GM23338 (cell line): ENCODE results near the gene PCSK6. TPM values are rescaled to one million over a fixed set of nuclear protein-coding genes. Genes with fewer than 3 reads are reported as not detected.

Source experiments
- ATAC-seq: fragments of 200-7000 bp; cut with Tn5 transposase; 3 replicates; pipeline ENCODE4 v1.9.1; 2020
- DNase-seq: peaks from one replicate; pipeline ENCODE4 v3.0.0-alpha.2; 2015; ENCODE audit warnings: low spot score
- H2AFZ ChIP-seq: fragments of 200-600 bp; sonication (generic); 2 replicates; pipeline ENCODE4 v1.8.0; 2016; ENCODE audit warnings: antibody characterized with exemption, mild to moderate bottlenecking, moderate library complexity
- H3F3A ChIP-seq: fragments of 200-600 bp; sonication (generic); replicated peaks from 2 replicates; pipeline ENCODE4 v1.8.0; 2017; ENCODE audit warnings: antibody characterized with exemption, mixed run types, low read depth
- H3K27ac ChIP-seq: fragments of 200-600 bp; sonication (generic); 2 replicates; pipeline ENCODE4 v1.6.1; 2016; ENCODE audit warnings: low read depth
- H3K27me3 ChIP-seq: fragments of 200-600 bp; sonication (generic); 2 replicates; pipeline ENCODE4 v1.8.0; 2016; ENCODE audit warnings: mild to moderate bottlenecking, mixed run types, moderate library complexity; ENCODE audit not compliant: insufficient read depth
- H3K36me3 ChIP-seq: fragments of 200-600 bp; sonication (generic); 2 replicates; pipeline ENCODE4 v1.8.0; 2016; ENCODE audit warnings: mild to moderate bottlenecking; ENCODE audit not compliant: insufficient read depth
- H3K4me1 ChIP-seq: fragments of 200-600 bp; sonication (generic); 2 replicates; pipeline ENCODE4 v1.8.0; 2016; ENCODE audit warnings: mild to moderate bottlenecking, moderate library complexity; ENCODE audit not compliant: insufficient read depth
- H3K4me2 ChIP-seq: fragments of 200-600 bp; sonication (generic); 2 replicates; pipeline ENCODE4 v1.7.1; 2017; ENCODE audit warnings: mixed run types
- H3K4me3 ChIP-seq: fragments of 200-600 bp; sonication (generic); 2 replicates; pipeline ENCODE4 v1.6.1; 2016; ENCODE audit warnings: mixed run types
- H3K79me2 ChIP-seq: fragments of 200-600 bp; sonication (generic); replicated peaks from 2 replicates; pipeline ENCODE4 v1.8.0; 2017; ENCODE audit warnings: mild to moderate bottlenecking; ENCODE audit not compliant: insufficient read depth
- H3K9me2 ChIP-seq: fragments of 200-600 bp; sonication (generic); 2 replicates; pipeline ENCODE4 v1.8.0; 2017; ENCODE audit not compliant: insufficient read depth
- H4K20me1 ChIP-seq: fragments of 200-600 bp; sonication (generic); replicated peaks from 2 replicates; pipeline ENCODE4 v1.8.0; 2017; ENCODE audit warnings: mild to moderate bottlenecking; ENCODE audit not compliant: insufficient read depth
- H3K27ac Mint-ChIP-seq: 2 replicates; pipeline ENCODE4 v1.8.0; 2020; ENCODE audit warnings: inconsistent platforms, mild to moderate bottlenecking, moderate library complexity, mixed read lengths
- H3K27me3 Mint-ChIP-seq: 3 replicates; pipeline ENCODE4 v1.8.0; 2022; ENCODE audit warnings: low read depth, mild to moderate bottlenecking, moderate library complexity, mixed read lengths, inconsistent platforms; ENCODE audit not compliant: insufficient read depth, poor library complexity
- H3K36me3 Mint-ChIP-seq: 3 replicates; pipeline ENCODE4 v1.8.0; 2021; ENCODE audit warnings: low read depth, mild to moderate bottlenecking, inconsistent platforms, moderate library complexity, mixed read lengths
- H3K4me1 Mint-ChIP-seq: 3 replicates; pipeline ENCODE4 v1.8.0; 2020; ENCODE audit warnings: mild to moderate bottlenecking, inconsistent platforms, mixed read lengths
- H3K4me3 Mint-ChIP-seq: 3 replicates; pipeline ENCODE4 v1.8.0; 2021; ENCODE audit warnings: moderate library complexity, mild to moderate bottlenecking, inconsistent platforms, mixed read lengths
- H3K9me3 Mint-ChIP-seq: 3 replicates; pipeline ENCODE4 v1.8.0; 2020; ENCODE audit warnings: moderate library complexity, mild to moderate bottlenecking, inconsistent platforms, mixed read lengths
- CREB1 ChIP-seq: fragments of 250-450 bp; sonication (Bioruptor Pico); IDR thresholded peaks from 2 replicates; pipeline ENCODE4 v1.5.0; 2020; ENCODE audit warnings: low read depth, mild to moderate bottlenecking, moderate library complexity
- EZH2 ChIP-seq: fragments of 200-600 bp; sonication (generic); IDR thresholded peaks from one replicate; pipeline ENCODE4 v1.8.0; 2017; ENCODE audit warnings: antibody characterized with exemption, mild to moderate bottlenecking, low read depth; ENCODE audit not compliant: unreplicated experiment
- EZH2phosphoT487 ChIP-seq: fragments of 200-600 bp; sonication (generic); IDR thresholded peaks from one replicate; pipeline ENCODE4 v1.8.1; 2018; ENCODE audit warnings: antibody characterized with exemption; ENCODE audit not compliant: unreplicated experiment
- NANOG ChIP-seq: IDR thresholded peaks from 2 replicates; pipeline ENCODE4 v1.6.1; 2016; ENCODE audit warnings: antibody characterized with exemption, borderline replicate concordance
- POLR2AphosphoS5 ChIP-seq: IDR thresholded peaks from 2 replicates; pipeline ENCODE4 v1.6.1; 2016; ENCODE audit warnings: antibody characterized with exemption, low read depth
- STAT1 ChIP-seq: IDR thresholded peaks from one replicate; pipeline ENCODE4 v1.6.1; 2016; ENCODE audit warnings: antibody characterized with exemption; ENCODE audit not compliant: unreplicated experiment
- ZNF331 ChIP-seq: fragments of 250-450 bp; sonication (Bioruptor Pico); IDR thresholded peaks from 2 replicates; pipeline ENCODE4 v1.5.0; 2020; ENCODE audit warnings: low read depth, mild to moderate bottlenecking, moderate library complexity
- polyA plus RNA-seq: library from polyadenylated mRNA; unstranded; fragments of >200 nt; fragmentation: Nextera tagmentation; extraction: Ambion mirVana; gene quantifications from 2 replicates; pipeline ENCODE4 v1.2.1, GENCODE V29; 2016
- total RNA-seq: library from RNA; depleted of rRNA; stranded (reverse); fragments of >200 nt; shearing (Covaris generic); gene quantifications from 2 replicates; pipeline ENCODE4 v1.2.3, GENCODE V29; 2014
- TF ChIP-seq, protein P1 (sequence below), 2 experiments: fragments of 200-600 bp in 1 of 2; sonication (generic) in 1 of 2; conservative IDR thresholded peaks; 2 replicates each; pipeline versions ENCODE4 v1.5.1 to v1.6.1; 2016 to 2017; ENCODE audit warnings: antibody characterized with exemption in 2 of 2, low read depth in 2 of 2, mild to moderate bottlenecking in 2 of 2, moderate library complexity in 1 of 2
- TF ChIP-seq, protein P2 (sequence below): fragments of 250-450 bp; sonication (Bioruptor Pico); IDR thresholded peaks from 2 replicates; pipeline ENCODE4 v1.5.0; 2020; ENCODE audit warnings: mild to moderate bottlenecking, moderate library complexity

The PCSK6 gene
- total and polyA plus RNA-seq, 2 experiments from 2014 or later, result 1.7 to 6.7 TPM

DNA sequence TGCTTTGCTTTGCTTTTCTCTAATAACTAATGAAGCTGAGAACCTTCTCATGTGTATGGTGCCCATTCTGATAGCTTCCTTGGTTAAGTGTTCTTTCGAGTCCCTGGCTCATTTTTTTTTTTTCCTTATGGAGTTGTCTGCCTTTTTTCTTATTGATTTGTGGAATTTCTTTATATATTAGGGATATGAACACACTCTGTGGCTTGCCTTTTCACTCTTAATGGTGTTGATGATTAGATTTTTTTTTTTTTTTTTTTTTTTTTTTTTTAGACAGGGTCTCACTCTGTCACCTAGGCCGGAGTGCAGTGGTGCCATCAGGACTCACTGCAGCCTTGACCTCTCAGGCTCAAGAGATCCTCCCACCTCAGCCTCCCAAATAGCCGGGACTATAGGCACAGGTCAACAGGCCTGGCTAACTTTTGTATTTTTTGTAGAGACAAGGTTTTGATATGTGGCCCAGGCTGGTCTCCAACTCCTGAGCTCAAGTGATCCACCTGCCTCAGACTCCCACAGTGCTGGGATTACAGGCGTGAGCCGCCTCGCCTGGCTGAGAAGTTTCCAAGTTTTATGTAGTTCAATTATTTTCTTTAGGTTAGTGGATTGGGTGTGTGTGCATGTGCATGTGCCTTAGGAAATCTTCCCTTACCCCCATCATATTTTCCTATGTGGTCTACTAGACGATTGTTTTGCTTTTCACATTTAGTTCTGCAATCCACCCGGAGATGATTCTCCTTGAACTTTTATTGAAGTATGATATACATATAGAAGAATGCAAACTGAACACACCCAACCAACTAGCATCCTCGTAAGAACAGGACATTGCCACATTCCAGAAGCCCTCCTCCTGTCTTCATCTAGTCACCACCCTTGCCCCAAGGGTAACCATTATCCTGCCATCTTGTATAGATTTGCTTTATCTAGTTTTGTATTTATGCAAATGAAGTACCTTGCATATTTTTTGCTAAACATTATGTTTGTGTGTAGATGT lies 192.8 kb downstream of the PCSK6 start (continued):
- TF ChIP-seq, protein P1, sequence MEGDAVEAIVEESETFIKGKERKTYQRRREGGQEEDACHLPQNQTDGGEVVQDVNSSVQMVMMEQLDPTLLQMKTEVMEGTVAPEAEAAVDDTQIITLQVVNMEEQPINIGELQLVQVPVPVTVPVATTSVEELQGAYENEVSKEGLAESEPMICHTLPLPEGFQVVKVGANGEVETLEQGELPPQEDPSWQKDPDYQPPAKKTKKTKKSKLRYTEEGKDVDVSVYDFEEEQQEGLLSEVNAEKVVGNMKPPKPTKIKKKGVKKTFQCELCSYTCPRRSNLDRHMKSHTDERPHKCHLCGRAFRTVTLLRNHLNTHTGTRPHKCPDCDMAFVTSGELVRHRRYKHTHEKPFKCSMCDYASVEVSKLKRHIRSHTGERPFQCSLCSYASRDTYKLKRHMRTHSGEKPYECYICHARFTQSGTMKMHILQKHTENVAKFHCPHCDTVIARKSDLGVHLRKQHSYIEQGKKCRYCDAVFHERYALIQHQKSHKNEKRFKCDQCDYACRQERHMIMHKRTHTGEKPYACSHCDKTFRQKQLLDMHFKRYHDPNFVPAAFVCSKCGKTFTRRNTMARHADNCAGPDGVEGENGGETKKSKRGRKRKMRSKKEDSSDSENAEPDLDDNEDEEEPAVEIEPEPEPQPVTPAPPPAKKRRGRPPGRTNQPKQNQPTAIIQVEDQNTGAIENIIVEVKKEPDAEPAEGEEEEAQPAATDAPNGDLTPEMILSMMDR (conservative IDR thresholded peaks at IDR 0.05; ENCODE audit: low read depth in 2 of 2), result no peak

DNA sequence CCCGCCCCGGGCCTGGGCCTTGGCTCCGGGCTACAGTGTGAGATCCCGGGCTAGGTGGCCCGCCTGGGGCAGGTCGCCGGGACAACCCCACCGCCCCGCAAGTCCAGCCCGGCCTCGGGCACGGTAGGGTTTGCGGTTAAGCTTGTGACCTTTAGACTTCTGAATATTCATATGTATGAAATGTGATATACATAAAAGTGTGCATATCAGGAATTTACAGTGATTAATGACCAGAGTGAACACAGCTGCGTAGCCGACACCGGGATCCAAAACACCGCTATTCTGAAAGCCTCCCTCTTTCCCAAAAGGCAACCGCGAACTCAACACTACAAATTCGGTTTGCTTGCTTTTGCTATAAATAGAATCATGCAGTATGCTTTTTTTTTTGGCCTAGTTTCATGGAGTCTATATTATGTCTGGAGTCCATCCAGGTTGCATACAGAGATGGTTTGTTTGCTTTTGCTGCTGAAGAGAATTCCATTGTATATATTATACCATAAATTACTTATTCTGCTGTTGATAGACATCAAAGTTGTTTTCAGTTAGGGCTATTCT lies 193.8 kb downstream of the PCSK6 start:
- H3K27ac Mint-ChIP-seq, result no peak overlapping the region
- Histone ChIP-seq H3K27ac (peak overlapping the region; percentile 70; the same call in 1 of the 2 replicates), H3K4me1 (peaks cover 4% of the 10 kb centered on the region; the same call in 1 of the 2 replicates), H2AFZ (peak overlapping the region; percentile 99), H3F3A (no peaks in the 10 kb centered on the region), H4K20me1 (peaks cover 25% of the 10 kb centered on the region), H3K4me3 (peak overlapping the region; percentile 96), H3K9me2 (no peaks in the 10 kb centered on the region), H3K4me2 (peak overlapping the region; percentile 84), H3K36me3 (peaks cover 13% of the 10 kb centered on the region; the same call in 1 of the 2 replicates), H3K79me2 (peaks cover 50% of the 10 kb centered on the region), H3K27me3 (no peaks in the 10 kb centered on the region)
- peaks cover 7% of the 10 kb centered on the region; the same call in 2 of the 3 replicates for H3K36me3 Mint-ChIP-seq
- H3K27me3 Mint-ChIP-seq, result peaks cover 2% of the 10 kb centered on the region
- peaks cover 10% of the 10 kb centered on the region for H3K4me1 Mint-ChIP-seq
- H3K4me3 Mint-ChIP-seq, result peak overlapping the region; percentile 99
- no peaks in the 10 kb centered on the region for H3K9me3 Mint-ChIP-seq
- DNase-seq (no peak), ATAC-seq (peak; percentile 81)
- TF ChIP-seq, protein P2, sequence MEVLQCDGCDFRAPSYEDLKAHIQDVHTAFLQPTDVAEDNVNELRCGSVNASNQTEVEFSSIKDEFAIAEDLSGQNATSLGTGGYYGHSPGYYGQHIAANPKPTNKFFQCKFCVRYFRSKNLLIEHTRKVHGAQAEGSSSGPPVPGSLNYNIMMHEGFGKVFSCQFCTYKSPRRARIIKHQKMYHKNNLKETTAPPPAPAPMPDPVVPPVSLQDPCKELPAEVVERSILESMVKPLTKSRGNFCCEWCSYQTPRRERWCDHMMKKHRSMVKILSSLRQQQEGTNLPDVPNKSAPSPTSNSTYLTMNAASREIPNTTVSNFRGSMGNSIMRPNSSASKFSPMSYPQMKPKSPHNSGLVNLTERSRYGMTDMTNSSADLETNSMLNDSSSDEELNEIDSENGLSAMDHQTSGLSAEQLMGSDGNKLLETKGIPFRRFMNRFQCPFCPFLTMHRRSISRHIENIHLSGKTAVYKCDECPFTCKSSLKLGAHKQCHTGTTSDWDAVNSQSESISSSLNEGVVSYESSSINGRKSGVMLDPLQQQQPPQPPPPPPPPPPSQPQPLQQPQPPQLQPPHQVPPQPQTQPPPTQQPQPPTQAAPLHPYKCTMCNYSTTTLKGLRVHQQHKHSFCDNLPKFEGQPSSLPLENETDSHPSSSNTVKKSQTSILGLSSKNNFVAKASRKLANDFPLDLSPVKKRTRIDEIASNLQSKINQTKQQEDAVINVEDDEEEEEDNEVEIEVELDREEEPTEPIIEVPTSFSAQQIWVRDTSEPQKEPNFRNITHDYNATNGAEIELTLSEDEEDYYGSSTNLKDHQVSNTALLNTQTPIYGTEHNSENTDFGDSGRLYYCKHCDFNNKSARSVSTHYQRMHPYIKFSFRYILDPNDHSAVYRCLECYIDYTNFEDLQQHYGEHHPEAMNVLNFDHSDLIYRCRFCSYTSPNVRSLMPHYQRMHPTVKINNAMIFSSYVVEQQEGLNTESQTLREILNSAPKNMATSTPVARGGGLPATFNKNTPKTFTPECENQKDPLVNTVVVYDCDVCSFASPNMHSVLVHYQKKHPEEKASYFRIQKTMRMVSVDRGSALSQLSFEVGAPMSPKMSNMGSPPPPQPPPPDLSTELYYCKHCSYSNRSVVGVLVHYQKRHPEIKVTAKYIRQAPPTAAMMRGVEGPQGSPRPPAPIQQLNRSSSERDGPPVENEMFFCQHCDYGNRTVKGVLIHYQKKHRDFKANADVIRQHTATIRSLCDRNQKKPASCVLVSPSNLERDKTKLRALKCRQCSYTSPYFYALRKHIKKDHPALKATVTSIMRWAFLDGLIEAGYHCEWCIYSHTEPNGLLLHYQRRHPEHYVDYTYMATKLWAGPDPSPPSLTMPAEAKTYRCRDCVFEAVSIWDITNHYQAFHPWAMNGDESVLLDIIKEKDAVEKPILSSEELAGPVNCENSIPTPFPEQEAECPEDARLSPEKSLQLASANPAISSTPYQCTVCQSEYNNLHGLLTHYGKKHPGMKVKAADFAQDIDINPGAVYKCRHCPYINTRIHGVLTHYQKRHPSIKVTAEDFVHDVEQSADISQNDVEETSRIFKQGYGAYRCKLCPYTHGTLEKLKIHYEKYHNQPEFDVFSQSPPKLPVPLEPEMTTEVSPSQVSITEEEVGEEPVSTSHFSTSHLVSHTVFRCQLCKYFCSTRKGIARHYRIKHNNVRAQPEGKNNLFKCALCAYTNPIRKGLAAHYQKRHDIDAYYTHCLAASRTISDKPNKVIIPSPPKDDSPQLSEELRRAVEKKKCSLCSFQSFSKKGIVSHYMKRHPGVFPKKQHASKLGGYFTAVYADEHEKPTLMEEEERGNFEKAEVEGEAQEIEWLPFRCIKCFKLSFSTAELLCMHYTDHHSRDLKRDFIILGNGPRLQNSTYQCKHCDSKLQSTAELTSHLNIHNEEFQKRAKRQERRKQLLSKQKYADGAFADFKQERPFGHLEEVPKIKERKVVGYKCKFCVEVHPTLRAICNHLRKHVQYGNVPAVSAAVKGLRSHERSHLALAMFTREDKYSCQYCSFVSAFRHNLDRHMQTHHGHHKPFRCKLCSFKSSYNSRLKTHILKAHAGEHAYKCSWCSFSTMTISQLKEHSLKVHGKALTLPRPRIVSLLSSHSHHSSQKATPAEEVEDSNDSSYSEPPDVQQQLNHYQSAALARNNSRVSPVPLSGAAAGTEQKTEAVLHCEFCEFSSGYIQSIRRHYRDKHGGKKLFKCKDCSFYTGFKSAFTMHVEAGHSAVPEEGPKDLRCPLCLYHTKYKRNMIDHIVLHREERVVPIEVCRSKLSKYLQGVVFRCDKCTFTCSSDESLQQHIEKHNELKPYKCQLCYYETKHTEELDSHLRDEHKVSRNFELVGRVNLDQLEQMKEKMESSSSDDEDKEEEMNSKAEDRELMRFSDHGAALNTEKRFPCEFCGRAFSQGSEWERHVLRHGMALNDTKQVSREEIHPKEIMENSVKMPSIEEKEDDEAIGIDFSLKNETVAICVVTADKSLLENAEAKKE (CRISPR knock-in tag), result no peak
- TF ChIP-seq, protein P1 (conservative IDR thresholded peaks at IDR 0.05; ENCODE audit: low read depth in 2 of 2), result no peak
- TF ChIP-seq NANOG (no peak), POLR2AphosphoS5 (no peak), STAT1 (no peak), EZH2 (no peak), ZNF331 (no peak), EZH2phosphoT487 (no peak), CREB1 (no peak)
